Measurements from ENCODE around the gene MFAP3. TPM values are rescaled to one million over a fixed set of nuclear protein-coding genes. Genes with fewer than 3 reads are reported as not detected.
A peak's percentile ranks its signal among the peaks of the same experiment; 100 is the strongest.
"Not testable (repeated sequence)": the region's sequence is repeated elsewhere in the genome, so short reads cannot be mapped to it uniquely, and the experiment has no call there.

Gene MFAP3
- total RNA-seq, 2 experiments from 2014 or later: 23.5 to 25.5 TPM

DNA sequence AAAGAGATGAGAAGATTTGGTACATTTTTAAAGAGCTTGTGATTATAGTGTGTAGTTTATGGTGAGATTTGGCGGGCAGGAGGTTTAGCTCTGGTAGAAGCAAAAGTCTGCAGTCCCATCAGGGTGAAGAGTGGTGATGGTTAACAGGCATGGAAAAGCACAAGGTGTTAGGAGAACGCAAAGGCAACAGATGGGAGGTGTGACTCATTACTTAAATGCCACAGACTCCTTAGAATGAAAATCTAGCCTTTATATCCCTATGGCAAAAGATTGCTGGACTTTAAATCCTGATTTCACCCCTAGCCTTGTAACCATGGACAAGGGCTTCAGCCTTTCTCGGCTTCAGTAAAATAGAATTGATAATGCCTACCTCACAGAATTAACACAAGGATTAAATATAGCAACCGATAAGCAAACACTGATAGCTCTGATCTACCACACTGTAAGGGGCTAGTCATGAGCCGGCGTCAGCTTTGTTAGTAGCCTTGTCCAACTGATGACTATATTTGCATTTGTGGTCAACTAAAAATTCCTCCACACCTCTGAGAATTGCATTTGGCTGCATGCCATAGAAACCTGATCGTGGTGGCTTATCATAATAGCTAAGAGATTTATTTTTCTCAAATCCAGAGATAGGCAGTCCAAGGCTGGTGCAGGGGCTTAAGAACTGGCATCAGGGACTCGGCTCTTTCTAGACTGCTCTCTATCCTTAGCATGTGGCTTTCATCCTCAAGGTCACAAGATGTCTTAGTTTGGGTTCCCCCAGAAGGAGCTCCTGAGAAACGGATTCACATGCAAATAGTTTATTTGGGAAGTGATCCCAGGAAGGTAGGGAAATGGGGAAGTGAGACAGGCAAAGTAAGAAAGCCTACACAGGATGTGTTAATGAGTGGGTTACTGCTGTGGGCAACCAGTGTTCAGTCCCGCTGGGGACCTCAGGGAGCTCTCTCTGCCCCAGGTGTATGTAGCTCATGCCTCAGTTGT lies 19.6 kb downstream of the MFAP3 start:
- Mint-ChIP-seq H3K4me3 (no peak overlapping the region), H3K36me3 (ENCODE audit: low read depth) (peaks cover 19% of the 10 kb centered on the region), H3K27me3 (no peaks in the 10 kb centered on the region), H3K9me3 (no peaks in the 10 kb centered on the region), H3K4me1 (peaks cover 34% of the 10 kb centered on the region), H3K27ac (peak overlapping the region; percentile 0)
- CTCF ChIA-PET: interaction anchor here (1.0 to 5.4 kb wide), 5 partner anchors 9 to 140 kb away, joined by 3 to 30 read pairs (median 3); partner anchors contain the start of genes FAM114A2 and MFAP3
- DNase-seq: no peak
- POLR2A ChIA-PET: interaction anchor here (0.7 to 3.0 kb wide), 5 partner anchors 9 to 132 kb away, joined by 3 to 18 read pairs (median 10); partner anchors contain the start of genes FAM114A2, GALNT10 and MFAP3

DNA sequence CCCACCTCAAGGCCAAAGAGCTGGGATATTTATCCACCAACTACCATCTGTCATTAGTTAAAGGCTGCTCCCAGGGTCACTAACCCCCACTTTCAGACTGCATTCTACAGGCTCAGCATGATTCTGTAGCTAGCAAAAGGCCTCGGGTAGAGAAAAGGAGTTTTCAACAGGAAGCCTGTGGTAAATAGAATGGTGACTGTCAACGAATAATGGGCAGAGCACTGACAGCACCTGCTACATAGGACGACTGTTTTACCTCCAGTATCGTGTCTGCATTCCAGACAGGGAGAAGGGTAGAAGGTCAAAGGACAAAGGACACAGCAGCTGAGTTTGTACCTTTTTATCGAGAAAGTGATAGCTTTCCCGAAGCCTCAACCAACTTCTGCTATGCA lies 20.3 kb downstream of the MFAP3 start:
- POLR2A ChIA-PET: interaction anchor here (0.9 to 3.0 kb wide), 4 partner anchors 10 to 131 kb away, joined by 4 to 18 read pairs (median 10); partner anchors contain the start of genes FAM114A2, GALNT10 and MFAP3
- H3K4me1 Mint-ChIP-seq: peaks cover 27% of the 10 kb centered on the region
- no peaks in the 10 kb centered on the region for H3K9me3 Mint-ChIP-seq

DNA sequence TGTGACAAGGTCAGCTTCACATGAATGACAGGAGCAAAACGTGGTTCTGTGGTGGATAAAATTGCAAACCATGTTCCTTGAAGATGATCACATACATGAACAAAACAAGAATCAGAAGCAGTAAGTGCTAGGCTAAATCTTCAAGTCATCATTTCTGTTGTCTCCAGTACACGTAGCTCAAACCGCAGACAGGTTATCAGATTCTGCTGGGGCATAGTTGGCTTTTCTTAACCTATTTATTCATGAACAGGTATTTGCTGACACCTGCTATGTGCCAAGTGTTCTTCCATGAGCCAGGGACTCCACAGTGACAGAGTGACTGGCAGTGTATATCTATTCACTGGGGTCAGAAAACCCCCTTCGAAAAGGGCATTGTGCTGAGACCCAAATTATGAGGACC lies 20.8 kb downstream of the MFAP3 start:
- peaks cover 8% of the 10 kb centered on the region for H3K36me3 Mint-ChIP-seq (ENCODE audit: low read depth)
- no peak overlapping the region for H3K27ac Mint-ChIP-seq
- POLR2A ChIA-PET: interaction anchor here (2.3 to 3.0 kb wide), 3 partner anchors 13 to 131 kb away, joined by 10 to 18 read pairs (median 10); partner anchors contain the start of genes FAM114A2, GALNT10 and MFAP3

More for the DNA sequence above, 20.3 kb downstream of the MFAP3 start:
- H3K36me3 Mint-ChIP-seq (ENCODE audit: low read depth): peaks cover 12% of the 10 kb centered on the region
- no peak overlapping the region for H3K4me3 Mint-ChIP-seq
- CTCF ChIA-PET: interaction anchor here (1.1 to 5.4 kb wide), 4 partner anchors 8 to 139 kb away, joined by 3 to 30 read pairs (median 6); partner anchors contain the start of genes FAM114A2 and MFAP3
- peak overlapping the region; percentile 0 for H3K27ac Mint-ChIP-seq
- no peak for DNase-seq
- no peaks in the 10 kb centered on the region for H3K27me3 Mint-ChIP-seq

DNA sequence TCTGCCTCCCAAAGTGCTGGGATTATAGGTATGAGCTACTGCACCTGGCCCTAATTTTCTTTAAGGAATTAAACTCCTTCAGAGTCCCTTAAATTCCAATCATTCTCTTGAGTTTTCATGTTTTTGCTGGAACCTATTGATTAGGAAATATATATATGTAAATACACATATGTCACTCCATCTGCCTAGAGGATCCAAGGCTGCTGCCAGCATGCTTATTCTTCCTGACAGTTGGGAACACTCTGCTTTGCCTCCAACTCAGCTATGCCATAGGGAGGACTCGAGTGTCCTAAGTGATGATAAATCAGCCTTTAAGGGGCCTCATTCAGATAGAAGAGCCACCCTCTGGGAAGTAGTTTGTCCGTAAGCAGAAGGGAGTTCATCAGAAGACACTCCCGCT lies 21.8 kb downstream of the MFAP3 start:
- CTCF ChIA-PET: interaction anchor here (0.7 to 5.4 kb wide), 3 partner anchors 12 to 67 kb away, joined by 6 to 30 read pairs (median 10); partner anchors contain the start of genes FAM114A2 and MFAP3

More for the DNA sequence above, 20.8 kb downstream of the MFAP3 start:
- H3K9me3 Mint-ChIP-seq: no peaks in the 10 kb centered on the region
- no peaks in the 10 kb centered on the region for H3K27me3 Mint-ChIP-seq
- CTCF ChIA-PET: interaction anchor here (0.6 to 5.4 kb wide), 3 partner anchors 13 to 328 kb away, joined by 3 to 30 read pairs (median 10); partner anchors contain the start of genes FAM114A2 and MFAP3
- no peak for DNase-seq
- H3K4me3 Mint-ChIP-seq: no peak overlapping the region
- peaks cover 24% of the 10 kb centered on the region for H3K4me1 Mint-ChIP-seq

DNA sequence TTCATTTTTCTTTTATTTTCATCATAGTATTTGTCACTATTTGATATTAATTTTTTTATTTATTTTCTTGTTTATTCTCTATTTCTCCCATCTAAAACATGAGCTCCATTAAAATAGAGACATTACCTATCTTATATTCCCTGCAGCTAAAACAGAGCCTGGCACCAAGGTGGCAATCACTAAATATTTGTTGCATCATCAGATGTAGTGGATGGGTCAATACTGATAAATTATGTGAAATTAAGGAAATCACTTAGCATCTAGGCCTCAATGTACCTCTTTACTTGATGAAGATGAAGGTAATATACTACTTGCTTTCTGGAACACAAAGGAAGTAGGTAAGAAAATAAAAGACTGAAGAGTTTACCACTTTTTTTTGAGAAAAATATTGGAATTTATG lies 24.6 kb downstream of the MFAP3 start:
- Mint-ChIP-seq H3K36me3 (ENCODE audit: low read depth) (no peaks in the 10 kb centered on the region), H3K27me3 (no peaks in the 10 kb centered on the region), H3K27ac (no peak overlapping the region), H3K4me3 (no peak overlapping the region), H3K4me1 (peaks cover 17% of the 10 kb centered on the region), H3K9me3 (no peaks in the 10 kb centered on the region)
- no peak for DNase-seq
- POLR2A ChIA-PET: interaction anchor here (0.8 kb wide), 1 partner anchor 25 kb away, joined by 4 read pairs; no protein-coding TSS in a partner anchor
- CTCF ChIA-PET: interaction anchor here (0.7 to 2.9 kb wide), 5 partner anchors 9 to 345 kb away, joined by 3 to 17 read pairs (median 3); no protein-coding TSS in a partner anchor

More for the DNA sequence above, 21.8 kb downstream of the MFAP3 start:
- Mint-ChIP-seq H3K4me1 (peaks cover 22% of the 10 kb centered on the region), H3K4me3 (no peak overlapping the region), H3K9me3 (no peaks in the 10 kb centered on the region), H3K36me3 (ENCODE audit: low read depth) (peaks cover 2% of the 10 kb centered on the region), H3K27ac (no peak overlapping the region), H3K27me3 (no peaks in the 10 kb centered on the region)
- POLR2A ChIA-PET: interaction anchor here (2.3 kb wide), 1 partner anchor 130 kb away, joined by 10 read pairs; the partner anchor contains the start of gene GALNT10
- DNase-seq: no peak

DNA sequence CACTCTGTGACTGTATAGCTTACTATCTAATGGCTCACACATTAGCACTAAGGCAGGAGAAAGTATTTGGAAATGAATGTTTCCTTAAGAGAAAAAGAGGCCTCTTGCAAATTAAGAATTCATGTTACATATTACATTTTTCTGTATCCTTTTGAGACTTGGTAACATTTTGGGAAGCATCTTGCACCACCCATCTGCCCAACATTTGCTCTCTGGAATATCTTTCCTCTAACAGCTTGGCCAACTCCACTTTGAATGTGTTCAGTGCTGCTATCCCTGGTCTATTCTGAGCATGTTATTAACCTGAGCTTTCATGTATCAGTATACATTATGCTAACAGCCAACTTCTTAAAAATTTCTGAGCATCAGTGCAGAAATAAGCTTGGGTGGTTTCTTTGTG lies 27.2 kb downstream of the MFAP3 start:
- Mint-ChIP-seq H3K36me3 (ENCODE audit: low read depth) (no peaks in the 10 kb centered on the region), H3K4me1 (no peaks in the 10 kb centered on the region), H3K27ac (no peak overlapping the region), H3K4me3 (no peak overlapping the region), H3K27me3 (no peaks in the 10 kb centered on the region), H3K9me3 (no peaks in the 10 kb centered on the region)
- ChIA-PET POLR2A (interaction anchor here (1.3 kb wide), 1 partner anchor 27 kb away, joined by 6 read pairs; the partner anchor contains the start of genes FAM114A2 and MFAP3), CTCF (interaction anchor here (1.0 kb wide), 1 partner anchor 115 kb away, joined by 3 read pairs; no protein-coding TSS in a partner anchor)
- no peak for DNase-seq

DNA sequence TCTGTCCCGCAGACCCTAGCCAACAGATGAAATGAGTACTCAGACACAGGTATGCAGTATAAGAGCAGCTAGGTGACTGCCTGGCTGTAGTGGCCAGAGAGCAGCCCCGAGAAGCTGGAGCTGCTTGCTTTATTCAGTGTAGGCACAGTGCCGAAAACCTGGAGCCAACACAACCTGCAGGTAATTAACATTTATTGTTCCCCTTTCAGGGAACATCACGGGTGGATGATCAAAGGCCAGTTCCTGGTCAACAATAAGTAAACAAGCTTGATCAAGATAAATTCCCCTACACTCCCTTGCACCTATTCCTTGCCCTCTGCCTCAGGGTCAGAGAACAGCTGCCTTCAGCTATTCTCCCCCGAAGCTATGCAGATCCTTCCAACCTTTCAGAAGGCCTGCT lies 31.1 kb downstream of the MFAP3 start:
- H3K27ac Mint-ChIP-seq; H3K9me3 Mint-ChIP-seq; H3K36me3 Mint-ChIP-seq (ENCODE audit: low read depth); H3K4me3 Mint-ChIP-seq; DNase-seq; H3K27me3 Mint-ChIP-seq: not testable (repeated sequence)
- CTCF ChIA-PET: interaction anchor here (0.5 to 10.8 kb wide), 8 partner anchors 12 to 838 kb away, joined by 3 to 209 read pairs (median 4); no protein-coding TSS in a partner anchor
- POLR2A ChIA-PET: interaction anchor here (0.9 to 1.8 kb wide), 3 partner anchors 31 to 120 kb away, joined by 3 to 6 read pairs (median 6); partner anchors contain the start of genes FAM114A2, GALNT10 and MFAP3
- peaks cover 35% of the 10 kb centered on the region for H3K4me1 Mint-ChIP-seq

DNA sequence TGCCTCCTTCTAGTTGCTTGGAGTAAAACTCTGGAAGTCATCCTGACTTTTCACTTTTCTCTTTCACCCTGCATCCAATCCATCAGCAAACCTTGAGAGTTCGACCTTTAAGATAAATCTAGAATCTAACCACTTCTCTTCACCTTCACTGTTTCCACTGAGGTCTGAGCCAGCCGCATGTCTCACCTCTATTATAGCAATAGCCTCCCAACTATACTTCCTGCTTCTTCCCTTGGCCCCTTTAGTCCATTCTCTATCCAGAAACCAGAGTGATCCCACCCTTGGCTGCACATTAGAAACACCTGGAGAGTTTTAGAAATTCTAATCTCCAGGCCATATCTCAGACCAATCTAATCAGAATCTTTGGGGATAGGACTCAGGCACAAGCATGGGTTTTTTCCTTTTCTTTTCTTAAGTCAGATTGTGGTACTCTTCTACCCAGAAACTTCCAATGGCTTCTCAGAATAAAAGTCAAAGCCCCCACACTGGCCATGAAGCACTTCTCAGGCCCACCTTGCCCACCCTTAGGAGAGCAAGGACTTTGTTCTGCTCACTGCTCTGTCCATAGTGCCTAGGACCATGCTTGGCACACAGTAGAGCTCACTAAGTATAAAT lies 33.1 kb downstream of the MFAP3 start:
- peaks cover 52% of the 10 kb centered on the region for H3K4me1 Mint-ChIP-seq
- H3K27me3 Mint-ChIP-seq: no peaks in the 10 kb centered on the region
- DNase-seq: no peak
- ChIA-PET CTCF (interaction anchor here (0.5 to 10.8 kb wide), 60 partner anchors 8 to 538 kb away, joined by 3 to 209 read pairs (median 4); partner anchors contain the start of genes FAM114A2, GALNT10 and MFAP3), POLR2A (interaction anchor here (0.6 to 5.5 kb wide), 11 partner anchors 14 to 1543 kb away, joined by 3 to 36 read pairs (median 4); partner anchors contain the start of genes FAM114A2, GALNT10, MFAP3 and SAP30L)
- no peak overlapping the region for H3K4me3 Mint-ChIP-seq
- no peaks in the 10 kb centered on the region for H3K36me3 Mint-ChIP-seq (ENCODE audit: low read depth)
- no peaks in the 10 kb centered on the region for H3K9me3 Mint-ChIP-seq
- H3K27ac Mint-ChIP-seq: peak overlapping the region; percentile 24

DNA sequence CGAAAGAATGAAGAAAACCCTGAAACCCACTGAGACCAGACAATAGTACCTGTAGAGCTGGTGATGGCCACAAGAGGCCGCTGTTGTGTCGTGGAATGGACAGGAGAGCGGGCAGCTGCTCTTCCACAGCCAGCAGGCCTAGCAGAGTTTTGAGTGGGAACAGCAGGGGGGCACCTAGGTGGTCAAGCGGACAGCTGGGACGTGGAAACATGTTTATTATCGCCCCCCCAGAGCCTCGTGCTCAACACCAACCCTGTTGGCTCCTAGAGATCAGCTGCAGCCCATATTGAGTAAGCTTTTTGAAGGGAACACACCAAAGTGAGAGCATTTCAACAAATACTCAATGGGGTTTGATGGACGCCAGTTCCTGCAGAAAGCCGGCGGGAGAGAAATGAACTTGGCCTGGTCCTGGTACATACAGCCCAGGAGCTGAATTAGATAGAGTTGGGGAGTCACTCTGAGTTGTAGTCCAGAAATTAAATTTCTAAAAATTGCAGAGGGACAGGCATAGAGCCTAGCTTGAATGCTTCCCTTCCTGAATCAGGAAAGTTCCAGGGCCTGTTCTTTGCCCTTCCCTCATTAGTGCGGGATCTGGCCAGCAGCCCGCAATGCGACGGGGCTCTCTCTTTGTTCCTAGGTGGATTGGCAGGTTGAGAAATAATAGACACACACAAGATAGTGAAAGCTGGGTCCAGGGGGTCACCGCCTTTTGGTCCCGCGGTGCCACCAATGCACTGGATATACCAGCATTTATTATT lies 33.8 kb downstream of the MFAP3 start:
- H3K4me3 Mint-ChIP-seq: no peak overlapping the region
- no peaks in the 10 kb centered on the region for H3K36me3 Mint-ChIP-seq (ENCODE audit: low read depth)
- DNase-seq: peak; percentile 90
- no peaks in the 10 kb centered on the region for H3K27me3 Mint-ChIP-seq
- ChIA-PET POLR2A (interaction anchor here (0.6 to 5.5 kb wide), 11 partner anchors 15 to 1544 kb away, joined by 3 to 36 read pairs (median 4); partner anchors contain the start of genes FAM114A2, GALNT10, MFAP3 and SAP30L), CTCF (interaction anchor here (0.5 to 10.8 kb wide), 65 partner anchors 9 to 537 kb away, joined by 3 to 209 read pairs (median 4); partner anchors contain the start of genes FAM114A2, GALNT10 and MFAP3)
- no peaks in the 10 kb centered on the region for H3K9me3 Mint-ChIP-seq
- H3K4me1 Mint-ChIP-seq: peaks cover 56% of the 10 kb centered on the region
- peak overlapping the region; percentile 27 for H3K27ac Mint-ChIP-seq

DNA sequence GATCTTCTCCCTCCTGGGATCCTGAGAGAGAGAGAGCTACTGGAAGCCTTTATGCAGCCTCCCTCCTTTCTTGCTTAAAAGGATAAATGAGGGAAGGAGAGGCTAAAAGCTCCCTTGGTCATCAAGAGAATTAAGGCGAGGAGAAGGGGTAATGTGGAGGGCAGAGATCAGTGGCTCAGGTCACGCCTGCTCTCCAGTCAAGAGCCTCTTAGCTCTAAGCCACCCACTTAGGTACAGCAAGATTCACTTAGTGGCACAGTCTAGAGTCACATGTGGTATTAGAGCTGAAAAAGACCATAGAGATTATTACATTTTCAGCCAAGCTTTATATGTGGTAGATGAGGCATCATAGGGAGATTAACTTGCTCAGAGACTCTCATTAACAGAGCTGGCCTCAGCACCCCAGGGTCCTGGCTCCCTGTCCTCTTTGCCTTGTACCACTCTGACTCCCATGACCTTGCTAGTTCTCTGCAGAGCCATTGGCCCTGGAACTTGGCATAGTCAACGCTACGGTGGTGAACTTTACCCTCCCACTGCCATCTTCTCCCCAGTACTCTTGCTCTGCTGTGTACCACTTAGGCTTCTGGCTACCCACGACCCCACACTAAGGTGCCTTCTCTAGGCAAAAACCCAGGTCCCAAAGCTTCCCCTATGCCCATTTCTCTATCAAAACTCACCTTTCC lies 37.6 kb downstream of the MFAP3 start:
- H3K4me3 Mint-ChIP-seq: no peak overlapping the region
- no peaks in the 10 kb centered on the region for H3K36me3 Mint-ChIP-seq (ENCODE audit: low read depth)
- no peaks in the 10 kb centered on the region for H3K9me3 Mint-ChIP-seq
- ChIA-PET POLR2A (interaction anchor here (0.8 to 5.5 kb wide), 4 partner anchors 19 to 115 kb away, joined by 3 to 36 read pairs (median 20); partner anchors contain the start of genes FAM114A2, GALNT10 and MFAP3), CTCF (interaction anchor here (0.9 to 10.8 kb wide), 6 partner anchors 101 to 330 kb away, joined by 3 to 209 read pairs (median 58); partner anchors contain the start of gene GALNT10)
- DNase-seq: no peak
- peak overlapping the region; percentile 76 for H3K27ac Mint-ChIP-seq
- H3K27me3 Mint-ChIP-seq: no peaks in the 10 kb centered on the region
- peaks cover 55% of the 10 kb centered on the region for H3K4me1 Mint-ChIP-seq

DNA sequence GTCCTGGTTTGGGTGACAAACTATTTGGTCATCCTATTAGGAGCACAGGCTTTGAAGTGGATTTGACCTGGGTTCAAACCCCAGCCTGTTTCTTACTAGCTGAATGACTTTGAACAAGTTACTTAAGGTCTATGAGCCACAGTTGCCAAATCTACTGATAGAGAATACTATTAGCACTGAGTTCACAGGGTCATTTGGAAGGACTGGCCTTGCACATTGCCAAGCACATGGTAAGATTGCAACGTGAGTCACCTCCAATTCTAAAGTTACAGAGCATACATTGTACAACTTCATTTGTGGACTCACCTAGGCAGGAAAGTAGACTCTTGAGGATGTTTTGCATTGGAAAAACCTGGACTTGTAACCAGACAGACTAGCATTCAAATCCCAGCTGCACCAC lies 38.9 kb downstream of the MFAP3 start:
- Mint-ChIP-seq H3K4me1 (peaks cover 42% of the 10 kb centered on the region), H3K36me3 (ENCODE audit: low read depth) (no peaks in the 10 kb centered on the region), H3K27ac (no peak overlapping the region), H3K27me3 (no peaks in the 10 kb centered on the region), H3K4me3 (no peak overlapping the region), H3K9me3 (no peaks in the 10 kb centered on the region)
- DNase-seq: no peak
- POLR2A ChIA-PET: interaction anchor here (4.0 kb wide), 1 partner anchor 113 kb away, joined by 36 read pairs; the partner anchor contains the start of gene GALNT10
- CTCF ChIA-PET: interaction anchor here (1.2 to 10.8 kb wide), 3 partner anchors 102 to 329 kb away, joined by 5 to 209 read pairs (median 190); no protein-coding TSS in a partner anchor
